ENCODE measurements around the gene STRIP1.

STRIP1 gene, protein sequence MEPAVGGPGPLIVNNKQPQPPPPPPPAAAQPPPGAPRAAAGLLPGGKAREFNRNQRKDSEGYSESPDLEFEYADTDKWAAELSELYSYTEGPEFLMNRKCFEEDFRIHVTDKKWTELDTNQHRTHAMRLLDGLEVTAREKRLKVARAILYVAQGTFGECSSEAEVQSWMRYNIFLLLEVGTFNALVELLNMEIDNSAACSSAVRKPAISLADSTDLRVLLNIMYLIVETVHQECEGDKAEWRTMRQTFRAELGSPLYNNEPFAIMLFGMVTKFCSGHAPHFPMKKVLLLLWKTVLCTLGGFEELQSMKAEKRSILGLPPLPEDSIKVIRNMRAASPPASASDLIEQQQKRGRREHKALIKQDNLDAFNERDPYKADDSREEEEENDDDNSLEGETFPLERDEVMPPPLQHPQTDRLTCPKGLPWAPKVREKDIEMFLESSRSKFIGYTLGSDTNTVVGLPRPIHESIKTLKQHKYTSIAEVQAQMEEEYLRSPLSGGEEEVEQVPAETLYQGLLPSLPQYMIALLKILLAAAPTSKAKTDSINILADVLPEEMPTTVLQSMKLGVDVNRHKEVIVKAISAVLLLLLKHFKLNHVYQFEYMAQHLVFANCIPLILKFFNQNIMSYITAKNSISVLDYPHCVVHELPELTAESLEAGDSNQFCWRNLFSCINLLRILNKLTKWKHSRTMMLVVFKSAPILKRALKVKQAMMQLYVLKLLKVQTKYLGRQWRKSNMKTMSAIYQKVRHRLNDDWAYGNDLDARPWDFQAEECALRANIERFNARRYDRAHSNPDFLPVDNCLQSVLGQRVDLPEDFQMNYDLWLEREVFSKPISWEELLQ

DNA sequence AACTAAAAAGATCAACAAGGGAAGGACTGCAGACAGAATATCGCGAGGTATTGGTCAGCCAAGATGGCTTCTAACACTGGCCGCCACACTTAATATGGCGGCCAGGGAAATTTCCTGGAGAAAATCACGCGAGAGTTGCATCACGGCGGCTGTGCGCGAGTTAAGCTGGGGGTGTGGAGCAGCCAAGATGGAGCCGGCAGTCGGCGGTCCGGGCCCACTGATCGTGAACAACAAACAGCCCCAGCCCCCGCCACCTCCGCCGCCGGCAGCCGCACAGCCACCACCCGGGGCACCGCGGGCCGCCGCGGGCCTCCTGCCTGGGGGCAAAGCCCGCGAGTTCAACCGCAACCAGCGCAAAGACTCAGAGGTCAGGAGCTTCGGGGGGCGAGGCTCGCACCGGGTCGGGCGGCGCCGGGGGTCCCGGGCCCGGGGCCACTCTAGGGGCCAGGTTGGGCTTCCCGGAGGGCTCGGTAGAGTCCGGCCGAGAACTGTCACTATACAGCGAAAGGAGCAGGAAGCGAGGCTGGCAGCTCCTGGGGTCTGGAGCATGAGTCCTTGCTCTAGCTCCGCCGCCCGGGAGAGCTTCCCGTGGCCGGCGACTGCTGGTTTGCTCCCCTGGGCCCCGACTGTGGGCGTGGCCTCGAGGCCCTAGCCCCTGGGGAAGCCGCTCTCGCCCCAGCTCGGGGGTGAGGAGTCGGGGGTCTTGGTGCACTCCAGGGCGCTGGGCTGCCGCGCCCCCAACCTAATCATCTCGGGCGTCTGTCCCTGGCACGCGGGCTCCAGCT lies at the start of gene STRIP1:
Gene STRIP1 (plus strand): TSS at position 174 of the 785 bp plus-strand sequence. CDS start 14 bp downstream, at position 188.
- peak; percentile 91 for DNase-seq (ENCODE audit: low read depth)

DNA sequence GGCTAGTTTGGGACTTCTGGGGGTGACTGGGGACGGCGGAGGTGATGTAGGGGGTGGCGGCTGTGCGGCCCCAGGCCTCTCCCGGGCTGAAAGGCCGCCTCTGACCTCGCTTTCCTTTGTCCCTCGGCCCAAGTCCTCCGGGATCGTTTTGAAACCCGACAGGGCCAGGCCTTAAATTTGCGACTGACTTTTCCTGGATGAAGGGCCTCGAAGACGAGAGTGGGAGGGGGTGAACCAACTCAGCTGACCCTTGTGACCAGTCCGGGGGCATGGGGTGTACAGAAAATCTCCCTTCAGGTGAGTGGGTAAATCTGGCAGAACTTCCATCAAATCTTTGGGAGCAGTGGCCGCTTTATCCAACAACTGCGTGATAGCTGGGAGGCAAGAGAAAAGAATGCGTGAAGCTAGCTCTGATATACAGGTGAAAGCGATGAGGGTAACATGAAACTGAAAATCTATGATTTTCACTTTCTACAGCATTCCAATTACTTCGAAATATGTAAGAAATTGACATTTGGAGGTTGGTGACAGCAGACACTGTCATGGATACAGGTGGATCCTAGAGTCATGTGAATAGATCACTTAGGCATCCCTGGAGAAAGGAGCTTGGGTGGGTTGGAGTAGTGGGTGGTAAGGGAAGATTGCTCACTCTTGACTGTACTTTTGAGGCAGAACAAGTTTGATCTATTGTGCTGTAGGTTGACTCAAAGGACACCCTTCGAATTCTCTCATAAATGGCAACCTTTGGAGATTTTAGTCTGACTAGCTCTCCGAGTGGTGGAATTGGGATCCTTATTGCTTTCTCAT lies 49.0 kb upstream of the STRIP1 start:
- no peak for DNase-seq (ENCODE audit: low read depth)

DNA sequence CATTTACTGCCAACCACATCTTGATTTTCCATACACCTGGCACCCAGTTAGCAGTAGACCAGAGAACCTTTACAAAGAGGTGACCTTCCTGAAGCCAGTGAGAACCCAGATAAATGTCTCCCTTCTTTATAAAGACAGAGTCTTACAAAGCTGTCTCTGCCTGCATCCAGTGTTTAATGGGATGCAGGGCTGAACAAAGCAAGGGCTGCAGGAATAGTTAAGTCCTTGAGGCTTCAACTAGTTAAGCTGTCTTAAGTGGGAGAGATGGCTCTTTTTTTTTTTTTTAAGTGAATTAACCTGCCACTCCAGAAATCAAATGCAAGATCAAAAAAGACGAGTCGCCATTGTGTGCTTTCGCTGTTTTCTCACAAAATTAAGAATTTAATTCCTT lies 48.4 kb upstream of the STRIP1 start:
- no peak for DNase-seq (ENCODE audit: low read depth)

DNA sequence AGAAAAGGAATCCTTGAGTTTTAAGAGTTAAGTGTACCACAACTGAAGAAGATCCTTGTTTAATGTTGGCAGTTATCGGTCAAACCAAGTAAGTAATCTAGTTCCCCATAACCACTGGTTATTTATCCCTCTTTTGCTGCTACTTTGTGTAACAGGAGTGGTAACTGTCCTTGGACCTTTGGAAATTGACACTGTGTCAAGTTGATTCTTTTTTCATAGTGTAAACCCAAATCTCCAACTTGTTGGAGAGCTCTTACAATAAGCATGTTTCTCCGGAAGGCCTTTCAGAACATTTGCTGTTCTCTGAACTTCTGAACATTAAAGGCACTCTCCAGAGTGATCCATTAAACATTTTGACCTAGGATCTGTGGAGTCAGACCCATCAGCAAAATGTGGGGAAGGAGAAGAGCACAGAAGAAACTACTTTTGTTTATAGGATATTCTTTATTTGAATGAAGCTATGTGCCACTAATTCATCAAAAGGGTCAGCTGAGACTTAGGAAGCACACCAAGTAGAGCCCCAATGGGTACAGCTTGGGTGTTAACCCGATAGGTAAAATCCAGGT lies 46.0 kb upstream of the STRIP1 start:
- no peak for DNase-seq (ENCODE audit: low read depth)

DNA sequence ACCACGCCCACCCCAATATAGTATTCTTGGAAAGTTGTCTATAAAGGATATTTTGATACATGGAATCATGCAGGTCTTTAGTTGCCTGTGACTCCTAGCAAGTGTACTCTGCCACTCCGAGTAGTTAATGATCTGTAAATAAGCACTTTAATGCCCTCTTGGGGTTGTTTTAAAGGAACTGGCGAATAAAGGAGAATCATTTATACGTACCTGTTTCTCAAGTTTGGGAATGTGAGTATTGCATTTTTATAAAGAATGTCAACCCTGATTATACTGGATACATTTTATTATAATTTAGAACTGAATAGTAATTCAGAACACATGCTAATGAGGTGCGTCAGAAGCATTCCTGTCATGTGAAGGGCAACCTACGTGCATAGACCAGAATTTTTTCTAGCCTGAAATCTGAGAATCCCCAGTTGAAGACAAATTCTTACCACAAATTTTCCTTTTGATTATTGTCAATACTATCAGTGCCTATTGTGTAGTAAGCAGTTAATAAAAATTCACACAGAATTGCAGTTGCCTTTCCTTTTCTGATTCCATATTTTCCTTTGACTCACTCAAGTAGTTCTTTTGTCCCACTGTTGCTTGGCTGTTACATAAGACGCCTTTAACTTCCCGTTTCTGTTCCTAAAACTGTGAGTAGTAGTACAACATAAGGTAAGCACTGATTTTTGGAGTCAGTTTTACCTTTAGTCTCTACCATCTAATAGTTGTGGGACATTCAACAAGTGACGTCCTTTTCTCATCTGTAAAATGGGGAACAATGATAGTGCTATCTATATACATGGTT lies 44.7 kb upstream of the STRIP1 start:
- no peak for DNase-seq (ENCODE audit: low read depth)

DNA sequence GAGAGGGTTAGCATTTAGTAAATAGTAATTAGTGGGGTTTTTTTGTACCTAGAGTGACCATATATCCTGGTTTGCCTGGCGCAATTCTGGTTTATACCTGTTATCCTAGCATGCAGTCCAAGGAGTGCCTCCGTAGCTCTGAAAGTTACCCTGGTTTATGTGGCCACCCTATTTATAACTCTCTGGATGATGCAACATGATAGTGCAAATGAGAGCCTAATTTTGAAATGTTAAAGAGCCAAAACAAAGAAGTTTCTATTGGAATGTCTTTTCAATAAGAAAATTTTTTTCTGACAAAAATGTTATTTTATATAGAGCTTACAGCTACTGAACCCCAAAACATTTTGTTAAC lies 44.1 kb upstream of the STRIP1 start:
- DNase-seq (ENCODE audit: low read depth), result no peak

DNA sequence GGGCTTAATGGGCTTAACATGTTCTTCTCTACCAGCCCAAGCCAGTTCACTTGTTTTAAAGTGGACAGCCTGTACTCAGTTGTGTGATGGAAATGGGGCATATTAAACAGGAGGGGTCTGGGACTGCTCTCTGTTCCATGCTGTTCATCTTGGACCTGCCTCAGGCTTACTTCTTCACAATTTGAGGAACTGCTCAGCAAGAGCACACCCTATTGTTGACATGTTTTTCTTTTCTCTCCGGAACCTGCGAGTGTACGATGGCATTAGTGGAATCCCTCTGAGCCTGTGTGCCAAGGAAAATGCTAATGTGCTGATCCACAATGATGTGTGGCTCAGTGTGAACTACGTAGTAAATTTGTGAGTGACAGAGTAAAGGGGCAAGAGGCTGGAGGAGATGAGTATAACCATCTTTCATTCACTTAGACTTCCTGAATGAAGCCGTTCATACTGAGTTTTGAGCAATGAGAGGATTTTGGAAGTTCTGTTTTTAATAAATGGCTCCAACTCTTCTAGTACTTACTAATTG lies 43.0 kb upstream of the STRIP1 start:
- no peak for DNase-seq (ENCODE audit: low read depth)

DNA sequence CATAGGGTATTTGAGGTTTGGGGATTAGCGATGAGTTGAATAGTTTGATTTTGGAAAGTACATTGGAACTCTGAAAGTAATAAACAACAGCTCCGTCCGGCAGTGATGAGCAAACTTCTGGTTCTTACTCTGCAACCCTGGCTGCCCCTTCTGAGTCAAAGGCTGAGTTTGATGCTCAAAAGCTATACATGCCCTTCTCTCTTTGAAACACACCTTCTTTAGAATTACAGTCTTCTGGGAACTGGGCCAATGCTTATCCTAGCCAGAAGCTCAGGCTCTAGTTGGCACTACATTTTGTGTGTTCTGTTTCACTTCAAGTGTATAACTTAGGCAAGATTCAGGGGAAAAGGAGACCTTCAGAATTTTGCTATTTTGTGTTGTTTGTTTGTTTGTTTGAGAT lies 40.5 kb upstream of the STRIP1 start:
- no peak for DNase-seq (ENCODE audit: low read depth)

DNA sequence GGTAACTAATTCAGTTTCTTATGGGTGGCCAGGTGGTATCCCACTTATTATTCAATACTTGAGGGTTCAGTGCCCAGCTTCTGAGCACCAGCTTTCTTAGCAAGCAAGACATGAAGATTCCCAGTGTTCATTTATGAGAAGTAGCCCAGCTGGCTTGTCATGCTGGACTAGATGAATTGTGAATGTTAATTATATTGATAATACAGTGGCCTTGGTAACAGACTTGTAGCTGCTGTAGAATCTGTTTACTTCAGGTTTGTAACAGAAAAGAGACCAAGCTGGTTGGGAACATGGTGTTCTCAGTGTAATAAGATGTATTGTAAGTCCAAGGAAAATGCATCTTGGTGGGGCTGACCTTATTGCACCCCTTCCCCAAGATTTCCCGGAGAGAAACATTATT lies 39.8 kb upstream of the STRIP1 start:
- no peak for DNase-seq (ENCODE audit: low read depth)

DNA sequence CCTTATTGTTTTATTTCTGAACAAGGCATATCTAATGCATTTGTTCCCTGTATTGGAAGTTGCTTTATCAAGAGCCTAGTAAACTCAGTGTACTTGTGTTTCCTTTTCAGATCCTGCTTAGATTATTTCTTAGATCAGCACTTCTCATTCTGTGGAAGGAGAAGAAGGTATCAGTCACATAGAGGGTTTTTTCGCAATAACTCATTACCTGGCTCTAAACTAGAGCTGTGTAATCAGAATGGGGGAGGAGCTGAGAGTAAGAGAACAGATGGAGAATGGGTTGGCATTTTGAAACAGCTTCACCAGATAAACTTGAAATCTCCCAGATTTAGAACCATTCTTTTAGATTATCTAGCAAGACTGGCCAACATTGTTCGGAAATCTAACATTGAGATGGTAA lies 38.9 kb upstream of the STRIP1 start:
- no peak for DNase-seq (ENCODE audit: low read depth)

DNA sequence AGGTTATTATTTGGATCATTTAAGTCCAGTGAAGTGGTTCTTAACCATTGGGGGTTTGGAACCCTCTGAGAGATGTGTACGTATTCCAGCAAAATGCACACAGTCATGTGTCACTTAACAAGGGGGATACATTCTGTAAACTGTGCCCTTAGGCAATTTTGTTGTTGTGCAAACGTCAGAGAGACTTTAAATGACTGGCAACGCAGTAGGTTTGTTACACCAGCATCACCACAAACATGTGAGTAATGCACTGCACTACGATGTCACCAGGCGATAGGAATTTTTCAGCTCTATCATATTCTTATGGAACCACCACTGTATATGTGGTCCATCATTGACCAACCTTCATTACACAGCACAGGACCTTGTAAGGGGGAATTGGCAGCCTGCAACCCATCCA lies 37.9 kb upstream of the STRIP1 start:
- no peak for DNase-seq (ENCODE audit: low read depth)

DNA sequence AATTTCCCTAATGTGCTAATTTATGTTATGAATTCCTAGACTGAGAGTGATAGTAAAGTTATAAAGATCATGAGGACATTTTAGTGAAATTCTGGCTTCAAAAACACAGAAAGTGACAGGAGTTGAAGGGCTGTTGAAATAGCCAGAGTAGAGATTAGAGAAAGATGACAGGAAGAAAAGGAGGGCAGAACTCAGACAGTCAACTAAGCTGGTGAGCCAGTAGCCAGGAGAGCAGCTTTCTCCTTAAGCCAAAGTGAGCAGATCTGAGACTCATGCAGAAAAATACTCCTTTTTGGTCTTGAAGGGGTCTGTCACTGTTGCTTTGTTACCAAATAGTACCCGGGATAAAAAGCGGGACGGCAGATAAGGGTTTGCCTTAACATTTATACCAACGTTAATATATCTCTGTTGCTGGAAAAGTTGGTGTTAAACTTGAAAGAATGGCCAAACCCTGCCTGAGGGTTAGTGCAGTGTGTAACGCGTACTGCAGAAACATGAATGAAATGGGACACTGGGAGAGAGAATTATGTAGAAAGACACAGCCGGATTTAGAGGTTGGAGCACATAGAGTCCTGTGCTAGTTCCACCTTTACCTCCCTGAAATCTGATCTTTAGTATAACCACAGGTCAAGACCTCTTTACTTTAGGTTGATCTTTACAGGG lies 37.1 kb upstream of the STRIP1 start:
- DNase-seq (ENCODE audit: low read depth), result no peak

DNA sequence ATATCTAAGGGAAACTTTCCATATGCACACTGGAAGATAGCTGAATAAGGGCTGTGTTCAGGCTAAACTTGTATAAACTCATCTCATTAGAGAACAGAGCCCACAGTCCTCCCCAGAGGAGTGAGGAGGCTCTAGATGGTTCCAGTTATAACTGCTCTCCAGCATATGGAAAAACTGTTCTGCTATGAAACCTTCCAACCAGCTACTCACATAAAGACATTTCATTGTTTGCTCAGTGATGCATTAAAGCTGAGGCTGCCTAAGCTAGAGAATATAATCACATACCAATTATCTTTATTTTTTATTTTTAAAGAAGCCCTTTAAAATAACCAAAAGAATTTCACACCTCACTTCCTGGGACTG lies 36.6 kb upstream of the STRIP1 start:
- DNase-seq (ENCODE audit: low read depth), result no peak

DNA sequence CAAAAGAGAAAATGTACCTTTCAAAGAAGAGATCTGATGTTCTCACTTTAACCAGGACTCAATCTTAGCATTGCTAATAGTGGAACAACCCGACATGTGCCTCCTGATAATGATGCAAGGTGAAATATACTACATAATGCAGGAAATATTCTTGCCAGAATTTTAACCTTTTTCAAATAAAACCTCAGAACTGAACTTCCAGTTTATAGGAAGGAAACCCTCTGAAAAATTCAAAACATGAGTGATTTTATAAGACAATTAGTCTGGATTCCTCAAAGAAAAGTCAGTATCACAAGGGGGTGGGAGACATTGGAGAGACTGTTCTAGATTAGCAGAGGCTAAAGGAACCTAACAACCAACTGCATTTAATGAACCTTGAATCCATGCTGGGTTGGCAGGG lies 31.7 kb upstream of the STRIP1 start:
- DNase-seq (ENCODE audit: low read depth), result no peak

DNA sequence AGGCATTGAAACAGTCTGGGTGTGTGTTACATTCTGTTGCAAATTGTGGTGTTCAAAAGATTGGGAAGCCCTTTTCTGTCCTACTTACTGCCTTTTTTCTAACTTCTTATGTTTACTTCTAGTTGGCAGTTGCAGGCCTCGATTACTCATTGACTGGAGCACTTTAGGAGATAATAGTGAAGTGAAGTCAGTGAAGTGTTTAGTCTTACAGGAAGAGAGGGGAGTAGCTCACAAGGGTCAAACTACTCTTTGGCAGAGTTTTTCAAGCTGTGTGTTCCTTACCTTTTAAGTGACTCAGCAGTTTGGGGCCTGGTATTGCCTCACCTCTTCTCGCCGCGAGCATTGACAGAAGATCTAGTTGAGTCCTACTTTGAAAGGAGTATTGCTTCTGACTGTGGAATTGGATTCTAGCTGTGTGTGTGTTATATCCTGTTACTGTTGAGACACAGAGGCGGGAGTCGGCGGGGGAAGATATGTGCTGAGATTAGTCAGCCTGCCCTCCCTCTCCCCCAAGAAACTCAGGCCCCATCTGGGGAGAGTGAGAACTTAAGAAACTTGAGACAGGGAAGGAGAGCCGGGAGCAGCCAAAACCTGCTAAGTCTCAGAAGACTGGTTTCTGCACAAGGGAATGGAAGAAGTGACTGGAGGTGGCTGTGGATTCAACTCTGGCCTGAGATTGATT lies 30.5 kb upstream of the STRIP1 start:
- DNase-seq (ENCODE audit: low read depth), result peak; percentile 21

DNA sequence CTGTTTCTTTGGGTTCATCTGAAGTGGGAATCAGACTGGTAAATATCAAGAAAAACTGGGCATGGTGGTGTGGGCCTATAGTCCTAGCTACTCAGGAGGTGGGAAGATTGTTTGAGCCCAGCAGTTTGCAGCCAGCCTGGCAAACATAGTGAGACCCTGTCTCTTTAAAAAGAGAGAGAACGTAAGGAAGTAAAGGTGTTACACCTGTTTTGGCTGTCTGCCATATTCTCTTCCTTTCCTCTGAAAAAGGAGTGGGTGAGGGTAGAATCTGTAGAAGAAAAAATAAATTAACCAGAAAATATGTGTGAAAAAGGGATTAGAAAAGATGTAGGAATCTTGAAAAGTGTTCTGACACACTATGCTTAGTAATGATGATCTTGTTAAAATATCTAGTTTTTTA lies 29.8 kb upstream of the STRIP1 start:
- no peak for DNase-seq (ENCODE audit: low read depth)

DNA sequence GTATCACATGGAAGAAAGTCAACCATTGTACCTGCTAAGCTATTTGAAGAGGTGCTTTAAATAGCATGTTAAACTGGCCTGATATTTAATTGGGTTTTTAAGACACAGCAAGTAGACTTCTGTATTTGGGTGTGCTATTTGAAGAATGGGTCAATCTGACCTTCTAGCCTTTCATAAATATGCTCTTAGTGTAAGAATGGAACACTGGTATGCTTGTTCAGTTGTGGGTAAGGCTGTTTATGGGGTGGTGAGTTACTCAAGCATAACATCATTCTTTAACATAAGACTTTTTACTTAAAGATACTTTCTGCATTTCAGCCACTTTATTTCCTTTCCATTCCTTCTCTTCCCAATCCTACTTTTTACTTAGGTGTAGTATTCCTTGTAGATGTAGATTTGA lies 28.5 kb upstream of the STRIP1 start:
- no peak for DNase-seq (ENCODE audit: low read depth)

DNA sequence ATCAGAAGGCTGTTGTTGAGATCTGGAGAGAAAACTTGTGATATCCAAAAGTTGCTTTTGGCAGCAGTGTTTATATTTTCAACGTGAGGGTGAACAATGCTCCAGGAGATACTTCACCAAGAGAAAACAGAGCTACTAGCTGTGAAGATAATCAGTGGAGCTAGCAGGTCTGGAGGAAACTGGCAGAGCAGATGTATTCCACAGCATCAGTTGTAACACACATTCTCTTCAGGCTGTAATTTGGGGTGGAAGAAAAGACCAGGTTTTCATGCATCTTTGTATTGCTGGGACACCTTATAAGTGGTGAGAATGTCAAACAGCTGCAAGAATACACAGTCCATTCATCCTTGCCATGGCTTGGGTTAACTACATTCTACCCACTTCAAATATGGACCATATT lies 27.9 kb upstream of the STRIP1 start:
- DNase-seq (ENCODE audit: low read depth), result no peak

Measured in stimulated activated CD4-positive, alpha-beta T cell treated with anti-CD3 and anti-CD28 coated beads, Interleukin-2, amount 100 ng/mL, for 4 hours (primary cell).